ENCODE measurements around the gene UGT3A1.

Gene UGT3A1

DNA sequence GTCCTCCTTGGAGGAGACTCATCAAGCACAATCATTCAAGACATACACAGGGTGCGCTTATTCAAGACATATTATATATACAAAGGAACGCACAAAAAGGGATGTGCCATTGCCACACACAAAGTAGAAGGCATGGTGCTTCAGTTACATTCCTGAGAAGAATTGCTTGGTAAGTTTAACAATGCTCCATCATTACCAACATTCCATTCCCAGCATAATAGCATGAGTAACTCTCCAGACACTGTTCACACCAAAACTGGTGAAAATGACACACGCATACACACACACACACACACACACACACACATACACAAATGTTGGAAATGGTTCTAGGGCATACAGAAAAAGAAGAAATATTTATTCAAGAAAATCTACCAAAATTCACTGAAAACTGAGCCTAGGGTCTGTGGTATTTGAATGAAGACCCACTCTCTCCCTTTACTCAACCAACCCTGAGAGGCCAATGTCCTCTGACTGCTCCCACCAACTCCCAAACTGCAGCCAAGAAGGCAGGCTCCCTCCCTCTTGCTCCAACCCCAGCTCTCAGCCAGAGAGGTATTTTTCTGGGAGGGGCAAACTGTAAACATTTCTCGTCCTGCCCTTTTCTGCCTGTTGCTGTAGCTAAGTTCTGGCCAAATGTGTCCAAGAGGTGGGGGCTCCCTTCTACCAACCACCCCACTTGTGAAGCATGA, 19.9 kb downstream of the UGT3A1 start:
- TF ChIP-seq FOXP2 (optimal IDR thresholded peaks at IDR 0.05; ENCODE audit: borderline replicate concordance, extremely low read depth, extremely low read length, insufficient read depth) (no peak), POLR2AphosphoS5 (IDR thresholded peaks at IDR 0.05; ENCODE audit: low read depth, low read length) (no peak), SIN3A (IDR thresholded peaks at IDR 0.05; ENCODE audit: borderline replicate concordance, insufficient read depth, low read length) (no peak), TAF1 (IDR thresholded peaks at IDR 0.05; ENCODE audit: borderline replicate concordance, insufficient read depth, low read length) (no peak)
- TF ChIP-seq, protein P1, sequence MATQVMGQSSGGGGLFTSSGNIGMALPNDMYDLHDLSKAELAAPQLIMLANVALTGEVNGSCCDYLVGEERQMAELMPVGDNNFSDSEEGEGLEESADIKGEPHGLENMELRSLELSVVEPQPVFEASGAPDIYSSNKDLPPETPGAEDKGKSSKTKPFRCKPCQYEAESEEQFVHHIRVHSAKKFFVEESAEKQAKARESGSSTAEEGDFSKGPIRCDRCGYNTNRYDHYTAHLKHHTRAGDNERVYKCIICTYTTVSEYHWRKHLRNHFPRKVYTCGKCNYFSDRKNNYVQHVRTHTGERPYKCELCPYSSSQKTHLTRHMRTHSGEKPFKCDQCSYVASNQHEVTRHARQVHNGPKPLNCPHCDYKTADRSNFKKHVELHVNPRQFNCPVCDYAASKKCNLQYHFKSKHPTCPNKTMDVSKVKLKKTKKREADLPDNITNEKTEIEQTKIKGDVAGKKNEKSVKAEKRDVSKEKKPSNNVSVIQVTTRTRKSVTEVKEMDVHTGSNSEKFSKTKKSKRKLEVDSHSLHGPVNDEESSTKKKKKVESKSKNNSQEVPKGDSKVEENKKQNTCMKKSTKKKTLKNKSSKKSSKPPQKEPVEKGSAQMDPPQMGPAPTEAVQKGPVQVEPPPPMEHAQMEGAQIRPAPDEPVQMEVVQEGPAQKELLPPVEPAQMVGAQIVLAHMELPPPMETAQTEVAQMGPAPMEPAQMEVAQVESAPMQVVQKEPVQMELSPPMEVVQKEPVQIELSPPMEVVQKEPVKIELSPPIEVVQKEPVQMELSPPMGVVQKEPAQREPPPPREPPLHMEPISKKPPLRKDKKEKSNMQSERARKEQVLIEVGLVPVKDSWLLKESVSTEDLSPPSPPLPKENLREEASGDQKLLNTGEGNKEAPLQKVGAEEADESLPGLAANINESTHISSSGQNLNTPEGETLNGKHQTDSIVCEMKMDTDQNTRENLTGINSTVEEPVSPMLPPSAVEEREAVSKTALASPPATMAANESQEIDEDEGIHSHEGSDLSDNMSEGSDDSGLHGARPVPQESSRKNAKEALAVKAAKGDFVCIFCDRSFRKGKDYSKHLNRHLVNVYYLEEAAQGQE (IDR thresholded peaks at IDR 0.05; ENCODE audit: insufficient read depth in 1 of 2, low read depth in 2 of 2, low read length in 2 of 2): no peak

DNA sequence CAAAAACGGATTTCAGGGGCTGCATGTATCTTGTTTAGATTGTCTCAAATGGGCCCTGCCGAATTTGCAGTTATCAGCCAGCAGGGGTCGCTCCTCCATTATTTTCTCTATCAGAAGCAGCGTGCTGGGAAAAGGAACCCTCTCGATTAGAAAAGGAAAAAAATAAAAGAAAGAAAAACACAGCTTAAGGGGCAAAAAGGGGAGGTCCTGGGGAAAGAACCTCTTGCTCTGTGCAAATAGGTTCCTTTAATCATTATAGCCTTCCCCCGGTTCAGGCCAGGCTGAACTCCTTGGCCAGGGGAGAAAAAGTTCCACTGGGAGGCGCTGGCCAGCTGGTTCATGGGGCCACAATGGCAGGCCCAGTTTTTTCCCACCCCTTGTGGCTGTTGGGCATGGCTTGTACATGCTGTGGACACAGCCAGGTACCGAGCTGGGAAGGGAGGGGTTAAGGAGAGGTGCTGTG, 27.8 kb downstream of the UGT3A1 start:
- TF ChIP-seq SIN3A (IDR thresholded peaks at IDR 0.05; ENCODE audit: borderline replicate concordance, insufficient read depth, low read length): no peak
- TF ChIP-seq, protein P1 (IDR thresholded peaks at IDR 0.05; ENCODE audit: insufficient read depth in 1 of 2, low read depth in 2 of 2, low read length in 2 of 2): no peak
- TF ChIP-seq TAF1 (IDR thresholded peaks at IDR 0.05; ENCODE audit: borderline replicate concordance, insufficient read depth, low read length): no peak
- no peak for TF ChIP-seq POLR2AphosphoS5 (IDR thresholded peaks at IDR 0.05; ENCODE audit: low read depth, low read length)
- TF ChIP-seq FOXP2 (optimal IDR thresholded peaks at IDR 0.05; ENCODE audit: borderline replicate concordance, extremely low read depth, extremely low read length, insufficient read depth): no peak

DNA sequence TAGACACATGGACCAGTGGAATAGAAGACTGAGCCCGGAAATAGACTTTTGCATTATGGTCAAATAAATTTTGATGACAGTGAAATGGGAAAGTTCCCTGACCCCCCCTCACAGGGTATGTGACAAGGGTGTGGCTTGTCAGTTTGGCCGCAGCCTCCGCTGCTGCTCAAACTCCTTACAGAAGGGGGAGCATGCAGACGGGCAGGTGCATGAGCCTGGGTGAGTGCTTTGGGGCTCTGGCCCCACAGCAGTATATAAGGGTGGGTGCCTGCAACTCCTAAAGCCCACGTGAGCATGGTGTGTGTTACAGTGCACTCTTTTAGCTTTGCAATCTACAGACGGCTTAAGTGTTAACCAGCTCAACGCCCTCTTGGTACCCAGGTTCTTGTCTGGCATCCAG, 30.9 kb downstream of the UGT3A1 start:
- TF ChIP-seq POLR2AphosphoS5 (IDR thresholded peaks at IDR 0.05; ENCODE audit: low read depth, low read length): no peak
- TF ChIP-seq FOXP2 (optimal IDR thresholded peaks at IDR 0.05; ENCODE audit: borderline replicate concordance, extremely low read depth, extremely low read length, insufficient read depth): no peak
- TF ChIP-seq, protein P1 (IDR thresholded peaks at IDR 0.05; ENCODE audit: insufficient read depth in 1 of 2, low read depth in 2 of 2, low read length in 2 of 2): no peak
- no peak for TF ChIP-seq TAF1 (IDR thresholded peaks at IDR 0.05; ENCODE audit: borderline replicate concordance, insufficient read depth, low read length)
- TF ChIP-seq SIN3A (IDR thresholded peaks at IDR 0.05; ENCODE audit: borderline replicate concordance, insufficient read depth, low read length): no peak

DNA sequence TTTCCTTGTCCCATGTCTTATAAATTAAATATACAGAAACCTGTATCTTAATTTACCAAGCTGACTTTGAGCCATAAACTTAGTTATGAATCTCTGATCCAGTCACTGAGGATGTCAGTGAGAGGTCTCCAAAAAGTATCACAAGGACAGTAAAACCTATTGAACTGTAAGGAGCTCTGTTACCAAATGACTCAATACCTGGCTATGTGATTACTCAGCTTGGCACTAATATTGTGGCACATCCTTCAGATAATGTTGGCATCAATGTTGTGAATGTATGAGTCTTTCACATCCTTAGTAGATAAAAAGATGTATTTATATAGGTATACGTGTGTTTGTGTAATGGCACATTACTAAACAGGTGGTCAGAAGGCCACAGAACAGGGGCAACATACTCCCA, 34.8 kb downstream of the UGT3A1 start:
- TF ChIP-seq SIN3A (IDR thresholded peaks at IDR 0.05; ENCODE audit: borderline replicate concordance, insufficient read depth, low read length): no peak
- TF ChIP-seq, protein P1 (IDR thresholded peaks at IDR 0.05; ENCODE audit: insufficient read depth in 1 of 2, low read depth in 2 of 2, low read length in 2 of 2): no peak
- TF ChIP-seq TAF1 (IDR thresholded peaks at IDR 0.05; ENCODE audit: borderline replicate concordance, insufficient read depth, low read length): no peak
- TF ChIP-seq POLR2AphosphoS5 (IDR thresholded peaks at IDR 0.05; ENCODE audit: low read depth, low read length): no peak
- no peak for TF ChIP-seq FOXP2 (optimal IDR thresholded peaks at IDR 0.05; ENCODE audit: borderline replicate concordance, extremely low read depth, extremely low read length, insufficient read depth)
